ENCODE results near the gene ASXL2.

DNA sequence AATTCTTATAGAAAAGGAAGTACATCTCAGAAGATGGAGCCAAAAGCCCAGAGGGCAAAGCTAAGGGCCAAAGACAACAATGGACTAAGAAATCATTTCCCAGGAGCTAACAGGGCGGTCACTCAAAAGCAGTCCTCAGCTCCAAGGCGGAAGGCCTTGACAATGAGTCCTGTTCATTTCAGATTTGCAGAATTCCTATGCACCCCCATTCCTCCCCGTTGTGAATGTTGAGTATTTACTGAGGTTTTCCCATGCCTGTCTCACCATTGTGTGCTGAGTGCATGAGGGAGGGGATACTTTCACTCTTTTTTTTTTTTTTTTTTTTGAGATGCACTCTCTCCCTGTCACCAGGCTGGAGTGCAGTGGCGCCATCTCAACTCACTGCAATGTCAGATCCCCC lies 186.1 kb downstream of the ASXL2 start:
- TF ChIP-seq POLR2A (IDR thresholded peaks at IDR 0.05; ENCODE audit: low read depth, low read length), result no peak
- no peak for TF ChIP-seq POLR2AphosphoS5 (IDR thresholded peaks at IDR 0.05; ENCODE audit: low read depth, low read length)
- TF ChIP-seq TAF1 (IDR thresholded peaks at IDR 0.05; ENCODE audit: low read depth, low read length), result no peak
- TF ChIP-seq POU2F2 (IDR thresholded peaks at IDR 0.05; ENCODE audit: low read depth, low read length), result no peak
- TF ChIP-seq SPI1 (IDR thresholded peaks at IDR 0.05; ENCODE audit: low read depth, low read length), result no peak
